ENCODE data around the gene CACNA1G.

DNA sequence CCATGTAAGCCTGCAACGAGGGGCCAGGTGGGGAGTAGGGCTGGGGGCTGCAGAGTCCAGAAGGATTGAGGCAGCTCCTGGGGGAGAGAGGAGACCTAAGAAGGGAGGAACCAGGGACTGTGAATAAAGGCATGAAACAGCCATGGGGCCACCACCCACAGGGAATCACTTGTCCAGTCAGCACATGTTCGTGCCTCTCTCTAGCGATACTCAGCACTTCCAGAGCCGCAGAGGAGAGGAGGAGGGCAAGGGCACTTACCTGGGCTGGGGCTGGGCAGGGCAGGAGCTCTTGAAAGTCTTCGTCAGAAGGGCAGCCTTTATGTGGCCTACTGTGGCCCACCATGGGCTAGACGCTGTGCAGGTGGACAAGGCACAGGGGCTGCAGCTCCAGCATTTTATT, 24.2 kb downstream of the CACNA1G start:
- TF ChIP-seq, protein P1, sequence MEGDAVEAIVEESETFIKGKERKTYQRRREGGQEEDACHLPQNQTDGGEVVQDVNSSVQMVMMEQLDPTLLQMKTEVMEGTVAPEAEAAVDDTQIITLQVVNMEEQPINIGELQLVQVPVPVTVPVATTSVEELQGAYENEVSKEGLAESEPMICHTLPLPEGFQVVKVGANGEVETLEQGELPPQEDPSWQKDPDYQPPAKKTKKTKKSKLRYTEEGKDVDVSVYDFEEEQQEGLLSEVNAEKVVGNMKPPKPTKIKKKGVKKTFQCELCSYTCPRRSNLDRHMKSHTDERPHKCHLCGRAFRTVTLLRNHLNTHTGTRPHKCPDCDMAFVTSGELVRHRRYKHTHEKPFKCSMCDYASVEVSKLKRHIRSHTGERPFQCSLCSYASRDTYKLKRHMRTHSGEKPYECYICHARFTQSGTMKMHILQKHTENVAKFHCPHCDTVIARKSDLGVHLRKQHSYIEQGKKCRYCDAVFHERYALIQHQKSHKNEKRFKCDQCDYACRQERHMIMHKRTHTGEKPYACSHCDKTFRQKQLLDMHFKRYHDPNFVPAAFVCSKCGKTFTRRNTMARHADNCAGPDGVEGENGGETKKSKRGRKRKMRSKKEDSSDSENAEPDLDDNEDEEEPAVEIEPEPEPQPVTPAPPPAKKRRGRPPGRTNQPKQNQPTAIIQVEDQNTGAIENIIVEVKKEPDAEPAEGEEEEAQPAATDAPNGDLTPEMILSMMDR (conservative IDR thresholded peaks at IDR 0.05; ENCODE audit: low read length), result no peak
- TF ChIP-seq EZH2phosphoT487 (IDR thresholded peaks at IDR 0.05; ENCODE audit: borderline replicate concordance, low read depth, low read length), result no peak
